GM10248 (cell line): ENCODE results near the gene ADGRG7.

Experiments used
- CTCF ChIA-PET: fragments of 300-600 bp; sonication (Branson Sonifier 250); formaldehyde crosslinking; extraction: SDS; loops from one replicate; lab custom pipeline; 2021; ENCODE audit warnings: antibody characterized with exemption; lab: Yijun Ruan, JAX
- POLR2A ChIA-PET: fragments of 350-650 bp; sonication (Branson Sonifier 250); formaldehyde crosslinking; extraction: SDS; loops from one replicate; lab custom pipeline; 2020; ENCODE audit warnings: antibody characterized with exemption; lab: Yijun Ruan, JAX
- DNase-seq: peaks from one replicate; pipeline ENCODE4 v3.0.0; 2012; ENCODE audit errors: extremely low spot score
- CTCF ChIP-seq: IDR thresholded peaks from 2 replicates; pipeline ENCODE4 v1.5.1; 2012; ENCODE audit warnings: mild to moderate bottlenecking, low read depth; ENCODE audit errors: extremely low read depth, missing control alignments, control extremely low read depth

The ADGRG7 gene

GRCh38 chr3:100698736-100699135, 89.3 kb downstream of the ADGRG7 start:
- POLR2A ChIA-PET = no interaction called here
- TF ChIP-seq CTCF = no peak
- DNase-seq = no peak
- CTCF ChIA-PET = interaction anchor here (1.4 kb wide), 1 partner anchor 12 kb away, joined by 5 read pairs; no protein-coding TSS in a partner anchor

GRCh38 chr3:100700708-100701107, 91.3 kb downstream of the ADGRG7 start:
- CTCF ChIA-PET = no interaction called here
- POLR2A ChIA-PET = no interaction called here
- no peak for DNase-seq
- TF ChIP-seq CTCF = no peak

GRCh38 chr3:100702082-100702979, 92.9 kb downstream of the ADGRG7 start:
- peak; percentile 2 for TF ChIP-seq CTCF
- ChIA-PET CTCF (interaction anchor here (1.5 kb wide), 1 partner anchor 8 kb away, joined by 6 read pairs; no protein-coding TSS in a partner anchor), POLR2A (no interaction called here)
- no peak for DNase-seq

- no peak for TF ChIP-seq CTCF
- CTCF ChIA-PET = interaction anchor here (1.5 kb wide), 1 partner anchor 9 kb away, joined by 6 read pairs; no protein-coding TSS in a partner anchor
- DNase-seq = no peak
- POLR2A ChIA-PET = no interaction called here
Observed at GRCh38 chr3:100702980-100703345, 93.6 kb downstream of the ADGRG7 start.

- ChIA-PET POLR2A (no interaction called here), CTCF (no interaction called here)
- no peak for TF ChIP-seq CTCF
- DNase-seq = no peak
Observed at GRCh38 chr3:100703865-100704264, 94.5 kb downstream of the ADGRG7 start.

- no peak for TF ChIP-seq CTCF
- ChIA-PET CTCF (interaction anchor here (1.0 to 1.7 kb wide), 4 partner anchors 10 to 28 kb away, joined by 3 to 4 read pairs (median 3); no protein-coding TSS in a partner anchor), POLR2A (no interaction called here)
- DNase-seq = no peak
Observed at GRCh38 chr3:100706365-100706764, 97.0 kb downstream of the ADGRG7 start.
